HG03095 (cell line): ENCODE measurements around the gene RELB.
"Not testable (repeated sequence)": the region's sequence is repeated elsewhere in the genome, so short reads cannot be mapped to it uniquely, and the experiment has no call there.

Experiments
- ATAC-seq: cut with Tn5 transposase; IDR thresholded peaks from one replicate; pipeline ENCODE4 v1.9.1; 2021; ENCODE audit warnings: moderate library complexity; ENCODE audit not compliant: unreplicated experiment

Gene RELB, protein sequence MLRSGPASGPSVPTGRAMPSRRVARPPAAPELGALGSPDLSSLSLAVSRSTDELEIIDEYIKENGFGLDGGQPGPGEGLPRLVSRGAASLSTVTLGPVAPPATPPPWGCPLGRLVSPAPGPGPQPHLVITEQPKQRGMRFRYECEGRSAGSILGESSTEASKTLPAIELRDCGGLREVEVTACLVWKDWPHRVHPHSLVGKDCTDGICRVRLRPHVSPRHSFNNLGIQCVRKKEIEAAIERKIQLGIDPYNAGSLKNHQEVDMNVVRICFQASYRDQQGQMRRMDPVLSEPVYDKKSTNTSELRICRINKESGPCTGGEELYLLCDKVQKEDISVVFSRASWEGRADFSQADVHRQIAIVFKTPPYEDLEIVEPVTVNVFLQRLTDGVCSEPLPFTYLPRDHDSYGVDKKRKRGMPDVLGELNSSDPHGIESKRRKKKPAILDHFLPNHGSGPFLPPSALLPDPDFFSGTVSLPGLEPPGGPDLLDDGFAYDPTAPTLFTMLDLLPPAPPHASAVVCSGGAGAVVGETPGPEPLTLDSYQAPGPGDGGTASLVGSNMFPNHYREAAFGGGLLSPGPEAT

DNA sequence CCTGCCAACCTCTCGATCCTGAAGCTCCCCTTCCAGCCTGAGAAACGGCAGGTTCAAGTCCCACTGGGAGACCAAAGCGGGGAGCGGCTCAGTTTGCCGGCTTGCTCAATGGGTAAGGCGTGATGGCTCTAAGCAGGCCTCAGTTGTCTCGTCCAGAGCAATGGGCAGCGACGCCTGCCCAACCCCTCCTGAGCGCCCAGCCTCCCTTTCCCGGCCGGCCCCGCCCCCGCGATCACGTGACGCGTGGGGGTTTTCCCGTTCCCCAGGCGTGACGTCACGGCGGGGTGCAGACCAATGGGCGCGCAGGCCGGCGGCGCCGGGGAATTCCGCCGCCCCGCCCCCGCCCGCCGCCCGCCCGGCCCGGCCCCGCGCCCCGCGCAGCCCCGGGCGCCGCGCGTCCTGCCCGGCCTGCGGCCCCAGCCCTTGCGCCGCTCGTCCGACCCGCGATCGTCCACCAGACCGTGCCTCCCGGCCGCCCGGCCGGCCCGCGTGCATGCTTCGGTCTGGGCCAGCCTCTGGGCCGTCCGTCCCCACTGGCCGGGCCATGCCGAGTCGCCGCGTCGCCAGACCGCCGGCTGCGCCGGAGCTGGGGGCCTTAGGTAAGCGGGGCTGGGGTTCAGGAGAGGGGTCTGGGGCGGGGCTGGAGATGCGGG, at the start of gene RELB:
Gene RELB, plus strand, starts transcription at position 378 of the 653 bp plus-strand sequence. Its CDS starts 116 bp downstream, at position 494.
- peak; percentile 30 for ATAC-seq

DNA sequence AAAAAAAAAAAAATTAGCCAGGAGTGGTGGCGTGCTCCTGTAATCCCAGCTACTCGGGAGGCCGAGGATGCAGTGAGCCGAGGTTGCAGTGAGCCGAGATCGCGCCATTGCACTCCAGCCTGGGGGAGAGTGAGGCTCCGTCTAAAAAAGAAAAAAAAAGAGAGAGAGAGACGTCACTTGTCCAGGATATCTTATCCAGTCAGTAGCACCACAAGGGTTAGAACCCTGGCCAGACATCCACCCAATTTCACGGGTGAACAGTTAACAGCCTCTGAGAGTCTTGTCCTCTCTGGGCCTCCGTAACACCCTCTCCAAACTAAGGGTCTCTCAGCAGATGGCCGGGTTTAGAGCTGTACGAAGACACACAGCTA, 47.0 kb upstream of the RELB start:
- ATAC-seq = no peak

DNA sequence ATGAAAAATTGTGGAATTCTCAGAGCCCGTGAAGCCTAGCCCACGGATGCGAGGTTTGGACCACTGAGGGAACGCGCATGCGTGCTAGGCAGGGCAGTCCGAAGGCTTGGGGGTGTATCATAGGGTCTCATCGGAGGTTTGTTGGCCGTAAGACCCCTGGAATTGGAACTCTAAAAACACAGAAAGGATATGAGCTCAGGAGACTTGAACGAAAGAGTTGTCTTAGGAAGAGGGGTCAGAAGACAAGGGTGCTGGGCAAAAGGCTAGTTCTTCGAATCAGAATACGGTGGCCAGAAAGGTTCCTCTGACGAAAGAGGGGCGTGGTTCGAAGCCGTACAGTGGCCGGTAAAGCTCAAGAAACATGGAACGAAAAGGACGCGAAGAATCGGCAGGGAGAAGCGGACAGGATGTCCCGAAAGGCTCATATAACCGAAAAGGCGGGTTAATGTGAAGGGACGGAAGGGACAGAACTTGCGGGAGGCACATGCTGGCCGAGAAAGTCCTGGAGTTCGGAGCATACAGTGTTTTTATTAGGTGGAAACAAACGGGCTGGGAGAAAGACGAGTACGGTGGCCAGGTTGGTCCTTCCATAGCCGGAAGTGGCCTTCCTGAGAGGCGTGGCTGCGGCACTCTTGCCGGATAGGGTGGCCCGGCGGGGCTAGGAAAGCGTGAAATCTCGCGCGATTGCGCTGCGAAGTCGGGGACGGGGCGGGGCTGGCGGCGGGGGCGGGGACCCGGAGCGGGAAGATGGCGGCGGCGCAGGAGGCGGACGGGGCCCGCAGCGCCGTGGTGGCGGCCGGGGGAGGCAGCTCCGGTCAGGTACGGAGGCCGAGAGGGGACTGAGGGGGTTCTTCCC, 46.4 kb upstream of the RELB start, which contains the start of gene CLPTM1:
Gene CLPTM1, plus strand, starts transcription at position 732 of the 856 bp plus-strand sequence. Its CDS starts 16 bp downstream, at position 748.
- peak; percentile 73 for ATAC-seq

DNA sequence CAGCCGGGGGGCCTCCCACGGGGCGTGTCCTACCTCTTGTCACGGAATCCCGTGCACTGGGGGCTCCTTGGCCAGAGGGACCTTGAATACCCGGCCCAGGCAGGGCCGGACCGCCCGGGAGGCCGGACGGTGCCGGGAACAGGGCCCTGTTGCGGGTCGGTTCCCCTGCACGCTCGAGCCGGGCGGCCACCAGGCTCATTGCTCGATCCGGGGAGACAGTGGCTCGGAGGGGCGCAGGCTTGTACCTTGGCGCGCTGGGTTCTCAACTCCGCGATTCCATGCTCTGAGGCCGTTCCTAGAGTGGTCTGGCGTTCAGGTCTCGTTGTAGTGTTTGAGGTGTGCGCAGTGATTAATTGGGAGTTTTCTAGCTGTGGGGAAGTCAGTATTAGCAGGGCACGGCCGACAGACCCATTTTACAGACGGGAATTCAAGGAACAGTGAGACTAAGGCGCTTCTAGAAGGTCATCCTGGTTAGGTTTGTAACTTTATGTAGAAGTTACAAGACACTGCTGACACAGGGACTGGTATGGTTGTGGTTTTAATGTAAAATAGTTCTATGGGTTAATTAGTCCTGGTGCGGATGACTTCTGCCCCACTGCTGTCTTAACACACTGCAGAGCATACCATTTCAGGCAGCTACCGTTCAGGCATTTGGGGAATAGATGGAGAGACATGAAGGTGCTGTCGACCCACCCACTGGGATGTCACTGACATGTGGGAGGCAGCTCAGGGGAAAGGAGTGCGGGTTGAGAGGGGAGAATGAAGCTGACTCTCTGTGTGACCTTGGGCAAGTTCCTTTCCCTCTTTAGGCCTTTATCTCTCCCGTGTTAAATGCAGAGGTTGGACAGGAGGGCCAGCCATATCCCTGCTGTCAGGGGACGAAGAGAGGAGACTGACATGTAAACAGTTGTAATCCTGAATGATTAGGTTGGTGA, 45.5 kb upstream of the RELB start:
- no peak for ATAC-seq

DNA sequence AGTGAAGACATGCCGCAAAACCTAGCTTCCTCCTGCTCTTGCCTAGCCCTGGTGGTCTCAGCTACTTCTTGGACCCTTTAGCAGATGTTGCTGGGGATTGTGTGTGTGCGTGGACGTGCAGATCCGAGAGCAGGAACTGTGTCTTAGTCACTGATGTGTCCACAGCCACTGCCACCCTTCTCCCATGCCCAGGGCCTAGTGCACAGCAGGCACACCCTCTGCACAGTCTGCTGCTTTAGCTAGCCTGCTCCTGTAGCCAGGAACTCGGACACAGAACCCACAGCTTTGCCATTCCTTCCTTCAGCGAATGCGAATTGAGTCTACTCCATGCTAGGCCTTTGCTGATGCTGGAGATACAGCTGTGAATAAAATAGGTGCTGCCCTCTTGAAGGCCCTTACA, 43.7 kb upstream of the RELB start:
- no peak for ATAC-seq

DNA sequence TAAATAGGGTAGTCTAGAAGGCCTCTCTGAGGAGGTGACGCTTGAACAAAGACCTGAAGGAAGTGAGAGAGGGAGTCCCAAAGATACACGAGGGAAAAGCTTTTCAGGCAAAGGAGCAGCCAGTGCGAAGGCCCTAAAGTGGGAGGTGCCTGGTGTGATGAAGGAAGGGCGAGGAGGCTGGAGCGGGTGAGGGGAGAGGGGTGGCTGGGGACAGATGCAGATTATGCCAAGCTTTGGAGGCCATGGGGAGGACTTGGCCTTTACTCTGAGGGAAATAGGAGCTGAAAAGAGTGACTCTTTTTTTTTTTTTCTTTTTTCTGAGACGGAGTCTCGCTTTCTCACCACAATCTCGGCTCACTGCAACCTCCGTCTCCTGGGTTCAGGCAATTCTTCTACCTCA, 43.2 kb upstream of the RELB start:
- no peak for ATAC-seq

DNA sequence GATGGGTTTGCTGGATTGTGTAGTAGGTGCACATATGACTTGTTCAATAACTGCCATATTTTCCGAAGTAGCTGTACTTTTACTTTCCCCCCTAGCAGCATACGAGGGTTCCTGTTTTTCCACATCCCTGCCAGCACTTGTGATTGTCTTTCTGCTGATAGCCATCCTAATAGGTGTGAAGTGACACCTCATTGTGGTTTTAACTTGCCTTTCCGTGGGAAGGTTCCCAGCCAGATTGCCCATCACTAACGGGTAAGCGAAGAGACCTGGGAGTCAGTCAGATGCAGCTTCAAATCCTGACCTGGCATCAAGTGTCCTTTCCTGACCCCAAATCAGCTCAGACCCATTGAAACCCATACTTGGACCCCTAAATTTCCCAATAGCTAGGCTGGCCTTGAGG, 41.6 kb upstream of the RELB start:
- no peak for ATAC-seq

DNA sequence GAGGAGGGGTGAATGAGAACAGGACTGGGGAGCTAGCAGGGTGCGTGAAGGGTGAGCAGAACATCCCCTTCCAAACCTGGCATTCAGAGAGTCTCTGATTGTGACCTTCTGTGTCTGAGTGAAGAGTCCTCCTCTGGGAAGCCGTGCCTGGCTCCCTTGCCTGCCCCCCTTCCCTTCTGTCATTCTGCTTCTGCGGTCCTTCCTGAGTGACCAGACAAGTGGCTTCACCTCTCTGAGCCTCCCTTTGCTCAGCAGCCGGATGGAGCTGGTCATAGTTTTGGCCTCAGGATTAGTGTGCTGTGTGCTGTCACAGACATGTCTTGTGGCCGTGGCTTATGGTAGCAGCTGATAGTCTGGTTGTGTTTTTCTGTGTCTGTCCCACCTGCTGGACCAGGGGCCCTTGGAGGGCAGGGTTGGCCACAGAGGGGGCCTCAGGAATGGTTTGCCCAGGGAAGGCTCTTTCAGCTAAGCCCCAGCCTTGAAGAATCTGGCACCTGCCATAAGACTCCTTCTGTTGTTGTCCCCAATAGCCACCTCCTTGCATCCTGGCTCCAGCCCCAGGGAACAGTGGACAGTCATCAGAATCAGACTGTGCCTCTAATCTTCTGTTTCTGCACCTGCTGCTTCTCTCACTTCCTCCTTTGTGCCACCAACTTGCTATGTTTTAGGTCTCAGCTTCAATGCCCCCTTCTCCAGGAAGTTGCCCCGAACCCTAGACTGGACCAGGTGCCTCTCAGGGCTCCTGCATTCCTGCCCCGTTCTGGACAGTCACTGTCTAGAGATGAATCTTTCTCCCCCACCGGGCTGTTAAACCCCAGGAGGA, 40.1 kb upstream of the RELB start:
- ATAC-seq = no peak

DNA sequence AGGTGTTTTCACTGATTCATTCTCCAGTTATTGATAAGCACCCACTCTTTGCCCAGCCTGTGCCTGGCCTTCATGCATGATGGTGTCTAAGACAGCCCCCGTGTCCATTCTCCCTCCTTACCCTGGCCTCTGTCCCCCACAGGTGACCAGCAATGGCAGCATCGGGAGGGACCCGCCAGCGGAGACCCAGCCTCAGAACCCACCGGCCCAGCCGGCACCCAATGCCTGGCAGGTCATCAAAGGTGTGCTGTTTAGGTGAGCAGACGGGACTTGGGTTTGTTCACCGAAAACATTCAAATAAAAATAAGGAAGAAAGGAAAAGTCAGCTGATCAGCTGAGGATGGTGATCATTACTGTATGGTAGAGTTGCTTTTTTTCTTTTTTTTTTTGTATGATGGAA, 39.4 kb upstream of the RELB start:
- ATAC-seq = no peak

DNA sequence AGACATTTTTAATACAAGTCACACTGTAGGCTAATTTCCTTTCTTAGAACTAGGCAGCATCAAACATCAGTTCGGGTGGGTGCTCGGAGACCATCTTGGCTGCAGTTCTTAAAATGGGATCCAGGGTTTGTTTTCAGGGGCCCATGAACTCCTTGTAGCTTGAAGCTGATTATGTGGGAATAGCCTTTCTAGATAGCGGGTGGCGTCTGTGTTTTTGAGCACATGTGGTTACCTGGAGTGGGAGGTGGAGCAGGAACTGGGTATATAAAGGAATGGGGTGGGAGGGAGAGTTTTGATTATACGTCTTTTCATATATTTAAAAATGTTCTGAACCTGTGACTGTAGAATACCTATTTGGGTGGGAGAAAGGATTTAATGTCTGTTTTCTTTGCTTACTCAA, 33.1 kb upstream of the RELB start:
- ATAC-seq = no peak

DNA sequence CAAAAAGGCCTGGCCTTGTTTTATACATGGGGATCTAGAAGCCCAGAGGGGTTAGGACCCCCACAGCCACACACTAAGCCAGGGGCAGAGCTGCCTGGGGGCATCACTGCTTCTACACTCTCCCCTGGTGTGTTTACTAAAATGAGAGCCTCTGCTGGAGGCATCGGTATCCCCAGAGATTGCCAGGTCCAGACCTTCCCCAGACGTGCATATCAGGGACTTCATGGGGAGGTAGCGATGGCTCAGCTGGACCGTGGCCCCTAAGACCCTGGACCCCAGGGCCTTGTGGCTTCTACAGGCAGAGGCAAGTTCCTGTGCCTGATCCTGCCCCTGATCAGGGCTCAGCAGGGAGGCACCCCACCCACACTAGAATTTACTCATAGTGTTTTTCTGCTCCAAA, 32.6 kb upstream of the RELB start:
- ATAC-seq = no peak

DNA sequence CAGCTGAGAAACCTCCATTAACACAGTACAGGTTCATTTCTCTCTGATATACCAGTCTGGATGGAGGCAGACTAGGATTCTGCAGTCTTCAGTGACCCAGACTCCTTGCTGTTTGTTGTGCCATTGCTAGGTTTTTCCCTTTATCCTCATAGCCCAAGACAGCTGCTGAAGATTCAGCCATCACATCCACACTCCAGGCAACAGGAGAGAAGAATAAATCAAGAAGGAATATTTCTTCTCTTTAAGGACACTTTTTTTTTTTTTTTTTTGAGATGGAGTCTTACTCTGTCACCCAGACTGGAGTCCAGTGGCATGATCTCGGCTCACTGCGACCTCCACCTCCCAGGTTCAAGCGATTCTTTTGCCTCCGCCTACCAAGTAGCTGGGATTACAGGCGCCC, 31.8 kb upstream of the RELB start:
- no peak for ATAC-seq

DNA sequence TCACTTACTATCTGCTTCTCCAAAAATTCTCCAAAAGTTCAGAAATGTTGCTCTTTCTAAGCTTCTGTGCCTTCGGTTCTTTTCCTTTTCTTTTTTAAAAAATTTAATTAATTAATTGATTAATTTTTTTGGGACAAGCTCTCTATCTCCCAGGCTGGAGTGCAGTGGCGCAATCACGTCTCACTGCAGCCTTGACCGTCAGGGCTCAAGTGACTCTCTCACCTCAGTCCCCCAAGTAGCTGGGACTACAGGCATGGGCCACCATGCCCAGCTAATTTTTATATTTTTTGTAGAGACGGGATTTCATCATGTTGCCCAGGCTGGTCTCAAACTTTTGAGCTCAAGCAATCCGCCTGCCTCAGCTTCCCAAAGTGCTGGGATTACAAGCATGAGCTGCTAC, 29.8 kb upstream of the RELB start:
- ATAC-seq = not testable (repeated sequence)

DNA sequence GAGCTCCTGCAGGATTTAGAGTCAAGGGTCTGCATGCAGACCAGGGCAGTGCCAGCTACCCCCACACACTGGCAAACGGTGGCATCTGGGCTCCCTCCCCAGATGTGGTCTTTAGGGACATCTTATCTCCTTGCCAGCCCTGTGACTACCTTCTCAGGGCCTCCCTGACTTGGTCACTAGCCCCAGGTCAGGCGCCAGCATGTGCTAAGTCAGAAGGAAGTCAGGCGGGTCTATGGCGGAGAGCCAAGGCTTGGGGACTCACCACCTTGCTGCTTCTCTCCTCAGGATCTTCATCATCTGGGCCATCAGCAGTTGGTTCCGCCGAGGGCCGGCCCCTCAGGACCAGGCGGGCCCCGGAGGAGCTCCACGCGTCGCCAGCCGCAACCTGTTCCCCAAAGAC, 28.5 kb upstream of the RELB start:
- no peak for ATAC-seq

DNA sequence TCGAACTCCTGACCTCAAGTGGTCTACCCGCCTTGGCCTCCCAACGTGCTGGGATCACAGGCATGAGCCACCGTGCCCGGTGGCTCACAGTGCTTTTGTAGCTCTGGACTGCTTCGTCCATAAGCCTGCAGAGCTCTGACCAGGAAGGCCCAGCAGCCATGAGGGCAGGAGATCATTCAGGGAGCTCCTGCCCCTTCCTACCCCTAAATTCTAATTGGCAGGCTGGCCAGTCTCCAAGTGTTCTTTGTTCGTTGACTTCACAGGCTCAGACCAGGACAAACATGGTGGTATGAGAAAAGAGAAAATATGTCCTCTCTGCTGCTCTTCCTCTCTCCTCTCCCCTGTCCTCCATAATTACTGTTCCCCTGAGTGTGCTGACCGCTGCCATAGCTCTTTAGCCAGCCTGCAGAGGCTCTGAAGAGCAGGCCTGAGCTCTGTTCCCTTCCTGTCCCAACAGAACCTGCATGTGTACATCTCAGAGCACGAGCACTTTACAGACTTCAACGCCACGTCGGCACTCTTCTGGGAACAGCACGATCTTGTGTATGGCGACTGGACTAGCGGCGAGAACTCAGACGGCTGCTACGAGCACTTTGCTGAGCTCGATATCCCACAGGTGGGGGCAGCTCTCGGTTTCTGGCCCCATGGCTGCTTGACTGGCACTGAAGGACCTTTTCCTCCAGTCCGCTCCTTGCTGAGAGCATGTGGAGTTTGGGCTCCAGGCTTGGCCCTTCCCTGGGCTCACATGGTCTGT, 27.1 kb upstream of the RELB start:
- ATAC-seq = no peak

DNA sequence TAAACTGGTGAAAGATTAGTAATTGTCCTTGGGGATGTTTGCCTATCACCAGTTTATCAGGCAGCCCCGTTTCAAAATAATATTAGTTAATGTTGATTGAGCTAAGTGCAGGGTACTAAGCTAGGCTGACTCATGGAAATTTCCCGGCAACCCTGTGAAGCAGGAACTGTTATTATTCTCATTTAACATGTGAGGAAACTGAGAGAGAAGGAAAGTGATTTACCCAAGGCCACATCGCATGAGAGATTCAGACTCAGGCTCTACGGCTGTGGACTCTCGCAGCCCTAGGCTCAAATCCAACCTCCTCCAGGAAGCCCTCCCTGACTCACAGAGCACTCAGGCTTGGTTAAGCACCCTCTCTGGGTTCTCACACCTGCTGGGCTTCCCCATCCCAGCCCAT, 26.4 kb upstream of the RELB start:
- no peak for ATAC-seq

DNA sequence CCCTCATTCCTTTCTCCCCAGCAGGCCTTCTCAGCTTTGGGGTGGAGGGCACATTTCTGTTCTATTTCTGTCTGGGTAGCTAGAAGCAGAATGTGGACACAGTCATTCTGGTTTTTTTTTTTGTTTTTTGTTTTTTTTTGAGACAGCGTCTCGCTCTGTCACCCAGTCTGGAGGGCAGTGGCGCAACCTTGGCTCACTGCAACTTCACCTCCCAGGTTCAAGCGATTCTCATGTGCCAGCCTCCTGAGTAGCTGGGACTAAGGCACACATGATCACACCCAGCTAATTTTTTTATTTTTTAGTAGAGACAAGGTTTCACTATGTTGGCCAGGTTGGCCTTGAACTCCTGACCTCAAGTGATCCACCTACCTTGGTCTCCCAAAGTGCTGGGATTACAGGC, 25.8 kb upstream of the RELB start:
- no peak for ATAC-seq

DNA sequence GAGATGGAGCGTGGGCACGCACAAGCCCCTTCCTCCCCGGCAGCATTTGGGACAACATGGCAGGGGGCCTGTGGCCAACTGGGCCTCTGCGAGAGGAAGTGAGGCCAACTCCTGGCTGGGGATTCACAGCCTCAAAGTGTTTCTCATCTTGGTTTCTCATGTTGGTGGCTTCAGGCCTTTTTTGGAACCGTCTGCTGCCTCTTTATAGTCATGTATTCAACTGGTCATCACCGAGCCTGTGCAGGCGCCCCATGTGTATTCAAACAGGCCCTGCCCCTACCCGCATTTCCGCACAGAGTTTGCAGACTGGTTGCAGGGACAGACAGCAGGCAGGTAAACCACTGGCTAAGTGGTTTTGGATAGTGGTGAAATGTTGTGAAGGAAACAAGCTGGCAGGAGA, 17.3 kb upstream of the RELB start:
- no peak for ATAC-seq

DNA sequence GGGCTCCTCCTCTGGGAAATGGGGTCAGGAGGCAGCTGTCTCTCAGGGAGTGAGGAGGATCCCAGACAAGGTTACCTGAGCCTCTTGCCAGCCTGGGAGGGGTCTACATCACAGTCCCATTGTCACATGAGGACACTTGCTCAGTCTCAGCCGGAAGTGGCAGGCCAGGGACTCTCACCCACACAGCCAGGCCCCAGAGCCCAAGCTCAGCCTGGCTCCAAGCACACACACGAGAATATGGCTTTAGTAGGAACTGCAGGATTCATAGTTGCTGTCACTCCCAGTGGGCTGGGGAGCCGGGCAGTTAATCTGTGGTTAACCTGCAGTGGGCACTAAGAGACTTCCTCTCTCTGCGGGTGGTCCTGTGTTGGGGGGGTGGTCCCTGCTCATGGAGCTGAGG, 15.8 kb upstream of the RELB start:
- ATAC-seq = no peak
